ENCODE measurements around the gene SLC9C2. TPM values are rescaled to one million over a fixed set of nuclear protein-coding genes. Genes with fewer than 3 reads are reported as not detected.

The SLC9C2 gene
- total RNA-seq, 1 experiment from 2014 or later: not detected

DNA sequence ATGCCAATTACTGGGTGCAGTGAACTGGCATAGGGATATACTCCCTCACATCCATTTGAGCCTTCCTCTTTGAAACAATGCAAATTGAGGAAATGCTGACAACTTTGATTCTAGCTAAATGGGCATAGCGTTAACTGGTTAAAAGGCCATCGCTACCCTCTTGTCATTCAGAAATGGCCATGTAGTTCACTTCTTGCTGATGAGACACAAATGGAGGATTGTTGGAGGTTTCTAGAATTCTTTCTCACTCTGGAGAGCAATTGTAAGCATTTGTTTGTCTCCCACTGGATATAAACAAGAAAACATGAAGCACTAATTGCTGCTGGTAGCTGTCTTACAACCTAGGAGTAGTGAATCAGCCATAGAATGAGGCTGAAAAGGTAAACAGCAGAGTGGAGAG, 111.4 kb downstream of the SLC9C2 start:
- no TSS peak for BruUV-seq (replicated peaks)
- CTCF ChIA-PET: no interaction called here
- Mint-ChIP-seq H3K9me3 (ENCODE audit: unreplicated experiment) (peaks cover 3% of the 10 kb centered on the region), H3K27me3 (ENCODE audit: insufficient read depth, unreplicated experiment) (no peaks in the 10 kb centered on the region), H3K4me1 (ENCODE audit: insufficient read depth, unreplicated experiment) (no peaks in the 10 kb centered on the region), H3K27ac (ENCODE audit: low read depth, unreplicated experiment) (no peak overlapping the region), H3K36me3 (ENCODE audit: insufficient read depth, unreplicated experiment) (peaks cover 49% of the 10 kb centered on the region), H3K4me3 (ENCODE audit: unreplicated experiment) (no peak overlapping the region)
- intact Hi-C loops (cut with micrococcal nuclease): no loop called here
- DNase-seq (ENCODE audit: unreplicated experiment): no peak
- POLR2A ChIA-PET: interaction anchor here (1.2 to 8.1 kb wide), 5 partner anchors 9 to 16 kb away, joined by 3 to 51 read pairs (median 7); partner anchors contain the start of gene PRDX6
- TF ChIP-seq, protein P1, sequence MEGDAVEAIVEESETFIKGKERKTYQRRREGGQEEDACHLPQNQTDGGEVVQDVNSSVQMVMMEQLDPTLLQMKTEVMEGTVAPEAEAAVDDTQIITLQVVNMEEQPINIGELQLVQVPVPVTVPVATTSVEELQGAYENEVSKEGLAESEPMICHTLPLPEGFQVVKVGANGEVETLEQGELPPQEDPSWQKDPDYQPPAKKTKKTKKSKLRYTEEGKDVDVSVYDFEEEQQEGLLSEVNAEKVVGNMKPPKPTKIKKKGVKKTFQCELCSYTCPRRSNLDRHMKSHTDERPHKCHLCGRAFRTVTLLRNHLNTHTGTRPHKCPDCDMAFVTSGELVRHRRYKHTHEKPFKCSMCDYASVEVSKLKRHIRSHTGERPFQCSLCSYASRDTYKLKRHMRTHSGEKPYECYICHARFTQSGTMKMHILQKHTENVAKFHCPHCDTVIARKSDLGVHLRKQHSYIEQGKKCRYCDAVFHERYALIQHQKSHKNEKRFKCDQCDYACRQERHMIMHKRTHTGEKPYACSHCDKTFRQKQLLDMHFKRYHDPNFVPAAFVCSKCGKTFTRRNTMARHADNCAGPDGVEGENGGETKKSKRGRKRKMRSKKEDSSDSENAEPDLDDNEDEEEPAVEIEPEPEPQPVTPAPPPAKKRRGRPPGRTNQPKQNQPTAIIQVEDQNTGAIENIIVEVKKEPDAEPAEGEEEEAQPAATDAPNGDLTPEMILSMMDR (IDR thresholded peaks at IDR 0.05; ENCODE audit: unreplicated experiment): no peak

DNA sequence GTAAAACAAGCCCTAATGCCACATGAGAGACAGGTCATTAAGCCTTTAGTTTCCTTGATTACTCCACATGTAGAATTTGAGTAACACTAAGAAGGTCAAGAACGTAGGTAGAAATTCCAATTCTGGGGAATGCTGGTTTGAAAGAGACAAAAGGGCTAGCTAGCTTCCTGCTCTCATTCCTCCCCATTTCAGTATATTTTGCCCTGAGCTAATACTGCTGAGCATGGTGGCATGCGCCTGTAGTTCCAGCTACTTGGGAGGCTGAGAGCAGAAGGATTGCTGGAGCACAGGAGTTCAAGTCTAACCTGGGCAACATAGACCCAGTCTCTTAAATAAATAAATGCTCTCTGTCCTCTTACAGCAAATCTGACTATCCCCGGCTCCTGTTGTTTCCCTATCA, 112.9 kb downstream of the SLC9C2 start:
- peaks cover 64% of the 10 kb centered on the region for H3K36me3 Mint-ChIP-seq (ENCODE audit: insufficient read depth, unreplicated experiment)
- no peaks in the 10 kb centered on the region for H3K27me3 Mint-ChIP-seq (ENCODE audit: insufficient read depth, unreplicated experiment)
- CTCF ChIA-PET: interaction anchor here (0.6 to 0.7 kb wide), 2 partner anchors 137 to 227 kb away, joined by 3 read pairs; no protein-coding TSS in a partner anchor
- no peaks in the 10 kb centered on the region for H3K4me1 Mint-ChIP-seq (ENCODE audit: insufficient read depth, unreplicated experiment)
- no peak overlapping the region for H3K27ac Mint-ChIP-seq (ENCODE audit: low read depth, unreplicated experiment)
- intact Hi-C loops (cut with micrococcal nuclease): no loop called here
- BruUV-seq (replicated peaks): no TSS peak
- TF ChIP-seq, protein P1 (IDR thresholded peaks at IDR 0.05; ENCODE audit: unreplicated experiment): no peak
- H3K9me3 Mint-ChIP-seq (ENCODE audit: unreplicated experiment): no peaks in the 10 kb centered on the region
- POLR2A ChIA-PET: interaction anchor here (0.6 to 8.1 kb wide), 4 partner anchors 13 to 378 kb away, joined by 3 to 51 read pairs (median 5); partner anchors contain the start of genes GAS5, PRDX6 and ZBTB37
- DNase-seq (ENCODE audit: unreplicated experiment): no peak
- H3K4me3 Mint-ChIP-seq (ENCODE audit: unreplicated experiment): no peak overlapping the region

DNA sequence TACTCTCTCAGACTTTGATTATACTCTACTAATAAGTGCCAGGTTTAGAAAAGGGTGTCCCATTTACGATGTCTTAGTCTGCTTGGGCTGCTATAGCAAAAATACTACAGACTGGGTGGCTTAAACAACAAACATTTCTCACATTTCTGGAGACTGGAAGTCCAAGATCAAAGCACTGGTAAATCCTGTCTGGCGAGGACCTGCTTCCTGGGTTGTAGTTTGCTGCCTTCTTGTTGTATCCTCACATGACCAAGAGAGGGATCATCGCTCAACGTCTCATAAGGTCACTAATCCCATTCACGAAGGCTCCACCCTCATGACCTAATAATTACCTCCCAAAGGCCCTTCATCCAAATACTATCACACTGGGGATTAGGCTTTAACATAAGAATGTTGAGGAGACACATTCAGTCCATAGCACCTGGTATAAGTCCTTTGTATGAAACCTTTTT, 113.7 kb downstream of the SLC9C2 start:
- H3K27me3 Mint-ChIP-seq (ENCODE audit: insufficient read depth, unreplicated experiment): no peaks in the 10 kb centered on the region
- no peak for DNase-seq (ENCODE audit: unreplicated experiment)
- POLR2A ChIA-PET: interaction anchor here (1.1 to 8.1 kb wide), 4 partner anchors 10 to 379 kb away, joined by 3 to 51 read pairs (median 6); partner anchors contain the start of genes GAS5, KLHL20, PRDX6 and ZBTB37
- no peak overlapping the region for H3K4me3 Mint-ChIP-seq (ENCODE audit: unreplicated experiment)
- H3K36me3 Mint-ChIP-seq (ENCODE audit: insufficient read depth, unreplicated experiment): peaks cover 72% of the 10 kb centered on the region
- no TSS peak for BruUV-seq (replicated peaks)
- CTCF ChIA-PET: interaction anchor here (1.5 kb wide), 1 partner anchor 10 kb away, joined by 5 read pairs; no protein-coding TSS in a partner anchor
- no peaks in the 10 kb centered on the region for H3K4me1 Mint-ChIP-seq (ENCODE audit: insufficient read depth, unreplicated experiment)
- H3K9me3 Mint-ChIP-seq (ENCODE audit: unreplicated experiment): no peaks in the 10 kb centered on the region
- TF ChIP-seq, protein P1 (IDR thresholded peaks at IDR 0.05; ENCODE audit: unreplicated experiment): no peak
- no peak overlapping the region for H3K27ac Mint-ChIP-seq (ENCODE audit: low read depth, unreplicated experiment)
- intact Hi-C loops (cut with micrococcal nuclease): no loop called here

DNA sequence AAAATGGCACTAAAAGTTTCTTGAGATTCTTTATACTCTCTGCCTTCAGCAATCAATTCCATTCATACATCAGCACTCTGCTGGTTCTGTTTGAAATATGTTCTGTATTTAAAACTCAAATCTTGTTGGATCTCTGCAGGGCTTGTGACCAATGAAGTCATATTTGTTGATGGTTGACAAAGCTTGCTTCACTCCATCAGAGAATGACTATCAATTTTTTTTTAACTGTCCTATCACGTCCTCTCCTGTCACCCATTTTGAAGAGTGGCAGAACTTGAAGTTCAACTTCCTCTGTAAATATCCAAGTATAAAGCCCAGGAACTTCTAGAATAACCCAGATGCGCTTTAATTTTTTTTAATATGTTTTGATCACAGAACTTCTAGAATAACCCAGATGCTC, 114.9 kb downstream of the SLC9C2 start:
- ChIA-PET CTCF (interaction anchor here (0.6 to 1.5 kb wide), 6 partner anchors 9 to 747 kb away, joined by 3 to 5 read pairs (median 3); no protein-coding TSS in a partner anchor), POLR2A (interaction anchor here (2.1 to 8.1 kb wide), 2 partner anchors 11 to 227 kb away, joined by 8 to 51 read pairs; partner anchors contain the start of genes KLHL20 and PRDX6)
- Mint-ChIP-seq H3K4me1 (ENCODE audit: insufficient read depth, unreplicated experiment) (no peaks in the 10 kb centered on the region), H3K4me3 (ENCODE audit: unreplicated experiment) (no peak overlapping the region), H3K36me3 (ENCODE audit: insufficient read depth, unreplicated experiment) (peaks cover 84% of the 10 kb centered on the region), H3K27ac (ENCODE audit: low read depth, unreplicated experiment) (no peak overlapping the region), H3K9me3 (ENCODE audit: unreplicated experiment) (no peaks in the 10 kb centered on the region), H3K27me3 (ENCODE audit: insufficient read depth, unreplicated experiment) (no peaks in the 10 kb centered on the region)
- BruUV-seq (replicated peaks): no TSS peak
- DNase-seq (ENCODE audit: unreplicated experiment): no peak
- intact Hi-C loops (cut with micrococcal nuclease): no loop called here
- TF ChIP-seq, protein P1 (IDR thresholded peaks at IDR 0.05; ENCODE audit: unreplicated experiment): no peak
